ENCODE measurements around the gene EDDM13.
"Not testable (repeated sequence)": the region's sequence is repeated elsewhere in the genome, so short reads cannot be mapped to it uniquely, and the experiment has no call there.

Gene EDDM13

GRCh38 chr19:56321989-56322440 lies 49.5 kb downstream of the EDDM13 start:
- no peak for DNase-seq

GRCh38 chr19:56324436-56324835 lies 51.9 kb downstream of the EDDM13 start:
- DNase-seq, result no peak

DNA sequence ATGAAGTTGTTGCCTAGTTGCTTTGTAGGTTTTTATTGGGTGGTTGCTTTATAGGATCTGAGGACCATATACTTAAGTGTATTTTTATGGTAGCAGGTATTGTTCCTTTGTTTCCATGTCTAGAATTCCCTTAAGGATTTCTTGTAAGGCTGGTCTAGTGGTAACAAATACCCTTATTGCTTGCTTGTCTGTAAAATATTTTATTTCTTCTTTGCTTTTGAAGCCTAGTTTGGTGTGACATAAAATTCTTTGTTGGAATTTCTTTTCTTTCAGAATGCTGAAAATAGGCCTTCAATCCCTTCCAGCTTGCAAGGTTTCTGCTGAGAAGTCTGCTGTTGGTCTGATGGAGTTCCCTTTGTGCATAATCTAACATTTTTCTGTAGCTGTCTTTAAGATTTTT lies 60.1 kb downstream of the EDDM13 start:
- DNase-seq, result no peak

DNA sequence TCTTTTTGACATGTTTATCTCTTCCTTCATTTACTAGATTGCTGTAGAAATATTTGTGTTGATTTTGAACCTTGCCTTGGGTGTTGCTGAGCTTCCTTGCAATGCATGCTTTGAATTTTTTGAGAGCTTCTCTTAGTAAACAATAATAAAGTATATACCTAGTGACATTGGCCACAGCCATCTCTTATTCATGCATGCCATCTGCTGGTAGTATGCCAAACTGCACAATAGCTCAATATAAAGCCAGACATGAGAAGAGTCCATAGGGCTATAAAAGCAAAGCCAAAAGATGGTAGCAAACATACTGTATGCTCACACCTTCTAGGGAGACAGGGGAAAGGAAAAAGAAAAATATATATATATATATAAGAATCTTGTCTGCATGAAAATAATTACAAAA lies 61.0 kb downstream of the EDDM13 start:
- DNase-seq, result peak; percentile 25 to 43

DNA sequence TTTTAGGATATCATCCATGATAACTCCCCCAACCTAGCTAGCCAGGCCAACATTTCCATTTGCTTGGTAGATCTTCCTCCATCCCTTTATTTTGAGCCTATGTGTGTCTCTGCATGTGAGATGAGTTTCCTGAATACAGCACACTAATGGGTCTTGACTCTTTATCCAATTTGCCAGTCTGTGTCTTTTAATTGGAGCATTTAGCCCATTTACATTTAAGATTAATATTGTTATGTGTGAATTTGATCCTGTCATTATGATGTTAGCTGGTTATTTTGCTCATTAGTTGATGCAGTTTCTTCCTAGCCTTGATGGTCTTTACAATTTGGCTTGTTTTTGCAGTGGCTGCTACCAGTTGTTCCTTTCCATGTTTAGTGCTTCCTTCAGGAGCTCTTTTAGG lies 62.8 kb downstream of the EDDM13 start:
- DNase-seq, result not testable (repeated sequence)

GRCh38 chr19:56337077-56337476 lies 64.5 kb downstream of the EDDM13 start:
- not testable (repeated sequence) for DNase-seq

GRCh38 chr19:56339031-56339430 lies 66.5 kb downstream of the EDDM13 start:
- DNase-seq, result not testable (repeated sequence)

- no peak for DNase-seq
Measured at GRCh38 chr19:56341948-56342347, 69.4 kb downstream of the EDDM13 start.

DNA sequence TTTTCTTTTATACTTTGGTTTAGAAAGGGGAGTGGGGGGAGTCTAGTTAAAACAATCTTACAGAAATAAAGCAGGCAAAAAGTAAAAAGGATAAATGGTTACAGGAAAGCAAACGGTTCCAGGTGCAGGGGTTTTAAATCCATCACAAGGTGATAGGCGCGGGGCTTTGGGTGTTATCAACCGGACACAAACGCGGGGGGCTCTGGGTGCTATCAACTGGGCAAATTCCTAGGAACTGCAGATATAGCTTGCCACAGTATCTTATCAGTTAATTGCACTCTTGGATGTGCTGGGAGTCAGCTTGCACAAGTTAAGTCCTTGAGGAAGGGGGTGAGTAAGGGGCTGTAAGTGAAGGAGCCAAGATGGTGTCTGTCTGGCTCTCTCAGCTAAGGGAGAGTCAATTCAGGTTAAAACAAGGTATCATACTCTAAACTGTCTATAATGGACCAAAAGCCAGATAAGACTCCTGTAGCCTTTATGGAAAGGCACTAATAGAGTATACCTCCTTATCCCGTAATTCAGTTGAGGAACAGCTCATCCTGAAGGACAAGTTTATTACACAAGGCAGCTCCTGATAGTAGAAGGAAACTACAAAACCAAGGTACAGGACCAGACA lies 74.7 kb downstream of the EDDM13 start:
- no peak for DNase-seq

DNA sequence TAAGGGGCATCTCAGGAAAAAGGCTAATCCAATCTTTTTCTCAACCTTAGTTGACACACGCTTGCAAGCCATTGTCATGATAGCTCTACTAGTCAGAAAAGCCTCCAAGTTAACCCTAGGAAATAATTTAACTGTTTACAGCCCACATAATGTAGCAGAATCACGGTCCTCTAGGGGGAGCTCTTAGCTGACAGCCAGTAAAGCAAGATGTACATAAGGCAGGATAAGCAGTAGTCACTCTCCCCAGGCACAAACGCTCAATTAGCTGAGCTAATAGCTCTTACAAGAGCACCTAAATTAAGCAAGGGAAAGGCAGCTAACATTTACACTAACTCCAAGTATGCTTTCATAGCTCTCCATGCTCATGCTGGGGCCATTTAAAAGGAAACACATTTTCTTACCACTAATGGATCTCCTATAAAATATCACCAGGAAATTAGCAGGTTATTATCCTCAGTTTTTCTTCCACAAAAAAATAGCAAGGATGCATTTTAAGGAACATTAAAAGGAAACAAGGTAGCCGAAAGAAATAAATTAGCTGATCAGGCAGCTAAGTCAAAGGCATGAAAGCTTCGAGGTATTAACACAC lies 75.8 kb downstream of the EDDM13 start:
- DNase-seq, result peak; percentile 13 to 27

GRCh38 chr19:56350416-56351045 lies 78.0 kb downstream of the EDDM13 start:
- peak; percentile 45 to 59 for DNase-seq

DNA sequence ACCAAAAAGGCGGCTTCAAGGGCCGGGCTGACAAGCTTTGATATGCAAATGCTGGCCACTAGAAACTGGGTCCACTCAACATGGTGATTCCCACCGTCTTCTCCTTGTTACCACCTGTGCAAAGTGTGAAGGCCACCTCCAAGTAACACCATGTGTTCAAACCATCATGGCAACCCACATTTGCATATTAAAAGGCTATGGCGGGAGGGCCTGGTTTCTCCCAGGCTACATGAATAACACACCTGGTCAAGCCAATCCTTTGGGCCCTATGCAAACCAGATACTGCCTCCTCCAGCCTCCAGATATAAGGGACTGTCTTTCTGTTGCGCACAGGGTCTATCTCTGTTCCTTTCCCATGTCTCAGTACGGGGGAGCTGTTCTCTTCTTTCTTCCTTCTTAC lies 78.7 kb downstream of the EDDM13 start:
- DNase-seq, result no peak

GRCh38 chr19:56355517-56355916 lies 83.0 kb downstream of the EDDM13 start:
- no peak for DNase-seq

DNA sequence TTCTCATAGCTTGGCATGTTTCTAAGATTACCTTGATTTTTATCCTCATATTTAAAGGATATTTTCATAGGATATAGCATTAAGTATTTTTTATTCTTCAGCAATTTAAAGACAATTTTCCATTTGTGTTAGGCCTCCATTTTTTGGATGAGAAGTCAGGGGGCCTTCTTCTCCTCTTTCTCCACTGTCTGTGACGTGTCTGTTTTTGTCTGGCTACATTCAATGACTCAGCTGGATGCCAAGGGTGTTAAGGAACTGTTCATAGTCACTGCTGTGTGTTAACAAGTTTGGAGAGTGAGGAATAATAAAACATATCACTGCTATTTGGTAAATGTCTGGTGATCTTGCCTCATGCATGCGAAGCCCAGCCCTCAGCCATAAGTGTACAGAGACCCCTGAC lies 84.4 kb downstream of the EDDM13 start:
- no peak for DNase-seq

Measured in activated CD4-positive, alpha-beta T cell treated with anti-CD3 and anti-CD28 coated beads, Interleukin-2, amount 50 U/mL, for 48 hours (primary cell).